ENCODE measurements around the gene EME2.

DNA sequence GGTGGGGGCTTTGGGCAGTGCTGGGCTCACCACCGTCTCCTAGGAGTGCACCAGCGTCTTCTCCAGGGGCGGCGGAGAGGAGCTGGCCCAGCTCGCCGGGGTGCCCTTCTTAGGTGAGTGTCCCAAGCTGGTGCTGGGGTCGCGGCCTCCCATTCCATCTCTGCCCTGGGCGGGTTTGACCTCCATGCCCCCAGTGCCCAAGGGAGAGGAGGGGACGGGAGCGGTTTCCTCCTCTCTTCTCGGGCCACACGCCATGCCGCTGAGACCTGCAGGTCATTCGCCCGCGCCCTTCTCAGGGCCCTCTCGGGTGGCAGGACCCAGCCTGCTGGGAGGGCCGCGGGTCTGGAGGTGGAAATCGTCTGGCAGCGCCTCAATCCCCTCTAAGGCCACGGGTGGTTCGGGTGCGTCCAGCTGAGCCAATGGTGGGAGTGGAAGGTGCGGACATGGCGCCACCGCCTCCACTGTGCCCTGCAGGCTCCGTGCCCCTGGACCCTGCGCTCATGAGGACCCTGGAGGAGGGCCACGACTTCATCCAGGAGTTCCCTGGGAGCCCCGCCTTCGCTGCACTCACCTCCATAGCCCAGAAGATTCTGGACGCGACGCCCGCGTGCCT is 15.6 kb downstream of the EME2 start:
- TF ChIP-seq POLR2A (IDR thresholded peaks at IDR 0.05) = no peak
- TF ChIP-seq, protein P1, sequence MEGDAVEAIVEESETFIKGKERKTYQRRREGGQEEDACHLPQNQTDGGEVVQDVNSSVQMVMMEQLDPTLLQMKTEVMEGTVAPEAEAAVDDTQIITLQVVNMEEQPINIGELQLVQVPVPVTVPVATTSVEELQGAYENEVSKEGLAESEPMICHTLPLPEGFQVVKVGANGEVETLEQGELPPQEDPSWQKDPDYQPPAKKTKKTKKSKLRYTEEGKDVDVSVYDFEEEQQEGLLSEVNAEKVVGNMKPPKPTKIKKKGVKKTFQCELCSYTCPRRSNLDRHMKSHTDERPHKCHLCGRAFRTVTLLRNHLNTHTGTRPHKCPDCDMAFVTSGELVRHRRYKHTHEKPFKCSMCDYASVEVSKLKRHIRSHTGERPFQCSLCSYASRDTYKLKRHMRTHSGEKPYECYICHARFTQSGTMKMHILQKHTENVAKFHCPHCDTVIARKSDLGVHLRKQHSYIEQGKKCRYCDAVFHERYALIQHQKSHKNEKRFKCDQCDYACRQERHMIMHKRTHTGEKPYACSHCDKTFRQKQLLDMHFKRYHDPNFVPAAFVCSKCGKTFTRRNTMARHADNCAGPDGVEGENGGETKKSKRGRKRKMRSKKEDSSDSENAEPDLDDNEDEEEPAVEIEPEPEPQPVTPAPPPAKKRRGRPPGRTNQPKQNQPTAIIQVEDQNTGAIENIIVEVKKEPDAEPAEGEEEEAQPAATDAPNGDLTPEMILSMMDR (IDR thresholded peaks at IDR 0.05) = no peak
- TF ChIP-seq EP300 (IDR thresholded peaks at IDR 0.05) = no peak
